HCT116 (cell line): ENCODE data around the gene ZNF143. TPM values are rescaled to one million over a fixed set of nuclear protein-coding genes. Genes with fewer than 3 reads are reported as not detected.

Experiments
- ATAC-seq: fragments of 200-7000 bp; cut with Tn5 transposase; 2 replicates; pipeline ENCODE4 v1.9.1; 2020; ENCODE audit warnings: mild to moderate bottlenecking, moderate library complexity
- BruUV-seq: library from RNA; stranded (reverse); fragments of 400-500 nt; replicated peaks from 2 replicates; lab custom pipeline; 2021; lab: Mats Ljungman, UMichigan
- CTCF ChIA-PET: fragments of 300-600 bp; sonication (Branson Sonifier 250); formaldehyde crosslinking; loops from one replicate; lab custom pipeline; 2021; ENCODE audit warnings: antibody characterized with exemption; lab: Charles Lee
- POLR2A ChIA-PET: fragments of 300-600, 350-600 bp; sonication (Branson Sonifier 250); formaldehyde crosslinking; loops from one replicate; lab custom pipeline; 2021; ENCODE audit warnings: antibody characterized with exemption; lab: Charles Lee
- RAD21 ChIA-PET, 2 experiments: fragments of 300-600 bp; sonication (Branson Sonifier 250); formaldehyde crosslinking; loops; one replicate each; lab custom pipeline; 2023; ENCODE audit warnings: low total read pairs in 2 of 2; ENCODE audit not compliant: uncharacterized antibody in 2 of 2, unreplicated experiment in 2 of 2, low non-redundant PET in 1 of 2; lab: Charles Lee
- DNase-seq: peaks from one replicate; pipeline ENCODE4 v3.0.0-alpha.2; 2010; ENCODE audit warnings: low read depth, low spot score
- H2AFZ ChIP-seq: fragments of 200-600 bp; shearing (Covaris generic), sonication (generic); 2 replicates; pipeline ENCODE4 v1.6.1; 2017; ENCODE audit warnings: low read depth, mixed run types, mixed read lengths, antibody characterized with exemption, low read length; ENCODE audit not compliant: poor library complexity, severe bottlenecking
- H3K27ac ChIP-seq: 2 replicates; pipeline ENCODE4 v1.5.1; 2012; ENCODE audit warnings: low read depth, low read length
- H3K27me3 ChIP-seq: fragments of 200-600 bp; sonication (generic); 2 replicates; pipeline ENCODE4 v1.6.1; 2016; ENCODE audit warnings: mixed run types, low read length, mixed read lengths; ENCODE audit not compliant: insufficient read depth
- H3K36me3 ChIP-seq, 2 experiments: fragments of 200-500 bp in 1 of 2; fragments of 200-600 bp in 1 of 2; sonication (Bioruptor generic) in 1 of 2; sonication (generic) in 1 of 2; 2 replicates each; pipeline versions ENCODE4 v1.5.1 to v1.6.1; 2014 to 2016; ENCODE audit warnings: low read length in 2 of 2, inconsistent platforms in 1 of 2, mixed read lengths in 1 of 2, mixed run types in 1 of 2; ENCODE audit not compliant: insufficient read depth in 2 of 2, control insufficient read depth in 1 of 2
- H3K4me1 ChIP-seq, 2 experiments: fragments of 200-600 bp in 1 of 2; sonication (generic) in 1 of 2; 2 replicates each; pipeline versions ENCODE4 v1.5.1 to v1.6.1; 2012 to 2017; ENCODE audit warnings: low read length in 2 of 2, inconsistent platforms in 1 of 2, mild to moderate bottlenecking in 1 of 2, mixed read lengths in 1 of 2, mixed run types in 1 of 2, moderate library complexity in 1 of 2; ENCODE audit not compliant: insufficient read depth in 2 of 2, control insufficient read depth in 1 of 2
- H3K4me2 ChIP-seq: fragments of 200-600 bp; sonication (generic); 2 replicates; pipeline ENCODE4 v1.6.1; 2017; ENCODE audit warnings: mixed run types, low read length, mixed read lengths
- H3K4me3 ChIP-seq, 2 experiments: fragments of 200-600 bp in 1 of 2; sonication (generic) in 1 of 2; replicated peaks in 1 of 2; 2 replicates each; pipeline ENCODE4 v1.5.1; 2011 to 2016; ENCODE audit warnings: low read length in 2 of 2, control low read depth in 1 of 2, low read depth in 1 of 2, mild to moderate bottlenecking in 1 of 2, mixed read lengths in 1 of 2, mixed run types in 1 of 2
- H3K79me2 ChIP-seq: fragments of 200-600 bp; sonication (generic); 2 replicates; pipeline ENCODE4 v1.6.1; 2017; ENCODE audit warnings: mild to moderate bottlenecking, mixed run types, low read length, moderate library complexity, mixed read lengths; ENCODE audit not compliant: insufficient read depth
- H3K9ac ChIP-seq: fragments of 200-600 bp; sonication (generic); 2 replicates; pipeline ENCODE4 v1.6.1; 2016; ENCODE audit warnings: low read length, mixed read lengths
- H3K9me2 ChIP-seq: fragments of 200-600 bp; sonication (generic), shearing (Covaris generic); 2 replicates; pipeline ENCODE4 v1.6.1; 2017; ENCODE audit warnings: mixed run types, mild to moderate bottlenecking, moderate library complexity; ENCODE audit not compliant: insufficient read depth
- H3K9me3 ChIP-seq, 2 experiments: fragments of 200-500 bp in 1 of 2; fragments of 200-600 bp in 1 of 2; sonication (Bioruptor generic) in 1 of 2; sonication (generic) in 1 of 2; 2 replicates each; pipeline ENCODE4 v1.6.1; 2014 to 2017; ENCODE audit warnings: low read length in 2 of 2, mixed read lengths in 2 of 2, inconsistent platforms in 1 of 2, low read depth in 1 of 2, mild to moderate bottlenecking in 1 of 2, mixed run types in 1 of 2, moderate library complexity in 1 of 2; ENCODE audit not compliant: control insufficient read depth in 1 of 2, insufficient read depth in 1 of 2
- H4K20me1 ChIP-seq: fragments of 200-600 bp; sonication (generic), shearing (Covaris generic); 2 replicates; pipeline ENCODE4 v1.6.1; 2017; ENCODE audit warnings: mixed run types, mild to moderate bottlenecking, moderate library complexity; ENCODE audit not compliant: insufficient read depth
- CEBPB ChIP-seq: IDR thresholded peaks from 2 replicates; pipeline ENCODE4 v1.6.1; 2012; ENCODE audit warnings: low read depth
- CTCF ChIP-seq, 3 experiments: fragments of 200-600 bp in 1 of 3; sonication (generic) in 1 of 3; IDR thresholded peaks in 2 of 3; conservative IDR thresholded peaks in 1 of 3; 2 replicates each; pipeline ENCODE4 v1.5.1; 2012 to 2017; ENCODE audit warnings: low read depth in 2 of 3, low read length in 2 of 3, antibody characterized with exemption in 1 of 3, borderline replicate concordance in 1 of 3, control low read depth in 1 of 3, mild to moderate bottlenecking in 1 of 3, mixed read lengths in 1 of 3, mixed run types in 1 of 3, moderate library complexity in 1 of 3; ENCODE audit not compliant: insufficient read depth in 1 of 3
- EGR1 ChIP-seq: IDR thresholded peaks from 2 replicates; pipeline ENCODE4 v1.6.1; 2012; ENCODE audit warnings: low read depth
- POLR2A ChIP-seq: IDR thresholded peaks from 2 replicates; pipeline ENCODE4 v1.7.0; 2011; ENCODE audit warnings: borderline replicate concordance; ENCODE audit not compliant: insufficient read depth, insufficient read length; ENCODE audit errors: extremely low read depth
- SIN3A ChIP-seq: IDR thresholded peaks from 2 replicates; pipeline ENCODE4 v1.6.1; 2012; ENCODE audit warnings: low read depth
- SRF ChIP-seq: IDR thresholded peaks from 2 replicates; pipeline ENCODE4 v1.6.1; 2012; ENCODE audit warnings: low read depth
- YY1 ChIP-seq: IDR thresholded peaks from 2 replicates; pipeline ENCODE4 v1.6.1; 2011; ENCODE audit warnings: low read length, low read depth, moderate library complexity, mild to moderate bottlenecking; ENCODE audit not compliant: insufficient replicate concordance; ENCODE audit errors: extremely low read depth
- ZFX ChIP-seq: fragments of 450-650 bp; IDR thresholded peaks from 2 replicates; pipeline ENCODE4 v1.6.1; 2017
- intact Hi-C: fragments of 100-400 bp; cut with micrococcal nuclease; formaldehyde crosslinking; loops from 2 replicates; pipeline ENCODE4 v1.10.0; 2022
- total RNA-seq: library from RNA; stranded (reverse); gene quantifications from one replicate; pipeline ENCODE4 v1.2.1, GENCODE V29; 2021; ENCODE audit not compliant: unreplicated experiment
- TF ChIP-seq, protein P1 (sequence below): IDR thresholded peaks from 2 replicates; pipeline ENCODE4 v1.6.1; 2011; ENCODE audit warnings: mild to moderate bottlenecking, low read length, moderate library complexity; ENCODE audit not compliant: insufficient replicate concordance; ENCODE audit errors: extremely low read depth
- TF ChIP-seq, protein P2 (sequence below): IDR thresholded peaks from 2 replicates; pipeline ENCODE4 v1.6.1; 2012

The ZNF143 gene
- total RNA-seq, 1 experiment from 2014 or later, result 27.5 TPM

GRCh38 chr11:9459667-9460321, 1.0 kb upstream of the ZNF143 start:
- Histone ChIP-seq H3K4me2 (peak overlapping the region; percentile 79), H4K20me1 (no peaks in the 10 kb centered on the region), H3K9ac (peak overlapping the region; percentile 97), H3K36me3 (no peaks in the 10 kb centered on the region), H3K27me3 (no peaks in the 10 kb centered on the region), H2AFZ (no peak overlapping the region), H3K4me1 (peaks cover 10 to 27% of the 10 kb centered on the region in 2 experiments), H3K79me2 (peaks cover 49% of the 10 kb centered on the region), H3K9me2 (no peaks in the 10 kb centered on the region), H3K4me3 (peak overlapping the region; percentile 85 to 100), H3K27ac (peak overlapping the region; percentile 92), H3K9me3 (no peaks in the 10 kb centered on the region)
- intact Hi-C loops, result loop anchor here (2.0 to 5.0 kb wide), 2 partner anchors 95 to 153 kb away; no protein-coding TSS in a partner anchor
- ChIA-PET CTCF (interaction anchor here (0.8 to 1.0 kb wide), 2 partner anchors 12 to 47 kb away, joined by 3 to 4 read pairs; no protein-coding TSS in a partner anchor), RAD21 (interaction anchor here in 1 of 2 experiments (0.6 kb wide), 1 partner anchor 217 kb away, joined by 3 read pairs; no protein-coding TSS in a partner anchor), POLR2A (interaction anchor here (0.7 to 4.0 kb wide), 23 partner anchors 7 to 300 kb away, joined by 3 to 14 read pairs (median 4); partner anchors contain the start of genes TMEM41B and WEE1)
- ATAC-seq (no peak), DNase-seq (peak; percentile 22)
- no peak for TF ChIP-seq CEBPB
- TF ChIP-seq ZFX, result peak; percentile 2; the same call in 1 of the 2 replicates
- peak; percentile 54; the same call in 1 of the 2 replicates for TF ChIP-seq SIN3A
- TF ChIP-seq EGR1, result 0 out of 2 replicates have a peak, but pooled peaks have one; percentile 11
- TSS peak; percentile 90 for BruUV-seq

- Histone ChIP-seq H4K20me1 (no peaks in the 10 kb centered on the region), H3K9me3 (no peaks in the 10 kb centered on the region), H3K27ac (peak overlapping the region; percentile 97), H3K79me2 (peaks cover 60% of the 10 kb centered on the region), H3K4me1 (peaks cover 10 to 27% of the 10 kb centered on the region in 2 experiments), H3K36me3 (no peaks in the 10 kb centered on the region), H3K9ac (peak overlapping the region; percentile 89), H3K27me3 (no peaks in the 10 kb centered on the region), H3K9me2 (no peaks in the 10 kb centered on the region), H2AFZ (no peak overlapping the region), H3K4me2 (peak overlapping the region; percentile 83), H3K4me3 (peak overlapping the region; percentile 58 to 69)
- DNase-seq (no peak), ATAC-seq (peak; percentile 61)
- ChIA-PET POLR2A (interaction anchor here (0.7 to 4.0 kb wide), 28 partner anchors 8 to 549 kb away, joined by 3 to 14 read pairs (median 4); partner anchors contain the start of genes DENND5A, TMEM41B and WEE1), RAD21 (no interaction called here), CTCF (interaction anchor here (1.0 kb wide), 2 partner anchors 45 kb away, joined by 3 to 4 read pairs; no protein-coding TSS in a partner anchor)
- BruUV-seq, result no TSS peak
- intact Hi-C loops, result loop anchor here (2.0 to 5.0 kb wide), 2 partner anchors 96 to 151 kb away; no protein-coding TSS in a partner anchor
- TF ChIP-seq, protein P1, sequence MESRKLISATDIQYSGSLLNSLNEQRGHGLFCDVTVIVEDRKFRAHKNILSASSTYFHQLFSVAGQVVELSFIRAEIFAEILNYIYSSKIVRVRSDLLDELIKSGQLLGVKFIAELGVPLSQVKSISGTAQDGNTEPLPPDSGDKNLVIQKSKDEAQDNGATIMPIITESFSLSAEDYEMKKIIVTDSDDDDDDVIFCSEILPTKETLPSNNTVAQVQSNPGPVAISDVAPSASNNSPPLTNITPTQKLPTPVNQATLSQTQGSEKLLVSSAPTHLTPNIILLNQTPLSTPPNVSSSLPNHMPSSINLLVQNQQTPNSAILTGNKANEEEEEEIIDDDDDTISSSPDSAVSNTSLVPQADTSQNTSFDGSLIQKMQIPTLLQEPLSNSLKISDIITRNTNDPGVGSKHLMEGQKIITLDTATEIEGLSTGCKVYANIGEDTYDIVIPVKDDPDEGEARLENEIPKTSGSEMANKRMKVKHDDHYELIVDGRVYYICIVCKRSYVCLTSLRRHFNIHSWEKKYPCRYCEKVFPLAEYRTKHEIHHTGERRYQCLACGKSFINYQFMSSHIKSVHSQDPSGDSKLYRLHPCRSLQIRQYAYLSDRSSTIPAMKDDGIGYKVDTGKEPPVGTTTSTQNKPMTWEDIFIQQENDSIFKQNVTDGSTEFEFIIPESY, result peak; percentile 22
- no peak for TF ChIP-seq SRF
- TF ChIP-seq, protein P2, sequence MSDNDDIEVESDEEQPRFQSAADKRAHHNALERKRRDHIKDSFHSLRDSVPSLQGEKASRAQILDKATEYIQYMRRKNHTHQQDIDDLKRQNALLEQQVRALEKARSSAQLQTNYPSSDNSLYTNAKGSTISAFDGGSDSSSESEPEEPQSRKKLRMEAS, result peak; percentile 61
- TF ChIP-seq POLR2A, result peak; percentile 97
- no peak for TF ChIP-seq CTCF (IDR thresholded peaks at IDR 0.05 in 2 of 3, conservative IDR thresholded peaks at IDR 0.05 in 1 of 3; ENCODE audit: borderline replicate concordance in 1 of 3, insufficient read depth in 1 of 3, low read depth in 2 of 3, low read length in 2 of 3)
- TF ChIP-seq SIN3A, result peak; percentile 47; the same call in 1 of the 2 replicates
- no peak for TF ChIP-seq YY1
Observed at GRCh38 chr11:9461063-9461759, 399 bp downstream of the ZNF143 start.
